ENCODE measurements around the gene ANKRD63.

GRCh38 chr15:40250771-40251483 is 31.9 kb downstream of the ANKRD63 start:
- TF ChIP-seq, protein P1, sequence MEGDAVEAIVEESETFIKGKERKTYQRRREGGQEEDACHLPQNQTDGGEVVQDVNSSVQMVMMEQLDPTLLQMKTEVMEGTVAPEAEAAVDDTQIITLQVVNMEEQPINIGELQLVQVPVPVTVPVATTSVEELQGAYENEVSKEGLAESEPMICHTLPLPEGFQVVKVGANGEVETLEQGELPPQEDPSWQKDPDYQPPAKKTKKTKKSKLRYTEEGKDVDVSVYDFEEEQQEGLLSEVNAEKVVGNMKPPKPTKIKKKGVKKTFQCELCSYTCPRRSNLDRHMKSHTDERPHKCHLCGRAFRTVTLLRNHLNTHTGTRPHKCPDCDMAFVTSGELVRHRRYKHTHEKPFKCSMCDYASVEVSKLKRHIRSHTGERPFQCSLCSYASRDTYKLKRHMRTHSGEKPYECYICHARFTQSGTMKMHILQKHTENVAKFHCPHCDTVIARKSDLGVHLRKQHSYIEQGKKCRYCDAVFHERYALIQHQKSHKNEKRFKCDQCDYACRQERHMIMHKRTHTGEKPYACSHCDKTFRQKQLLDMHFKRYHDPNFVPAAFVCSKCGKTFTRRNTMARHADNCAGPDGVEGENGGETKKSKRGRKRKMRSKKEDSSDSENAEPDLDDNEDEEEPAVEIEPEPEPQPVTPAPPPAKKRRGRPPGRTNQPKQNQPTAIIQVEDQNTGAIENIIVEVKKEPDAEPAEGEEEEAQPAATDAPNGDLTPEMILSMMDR (IDR thresholded peaks at IDR 0.05): no peak
- TF ChIP-seq POLR2A (IDR thresholded peaks at IDR 0.05): no peak

Data from lower leg skin (tissue), 3 donors.